SIG-M5 treated with dmso at 0.1 percent for 504 hours (cell line): ENCODE results near the gene APBA2.
"Not testable (repeated sequence)": the region's sequence is repeated elsewhere in the genome, so short reads cannot be mapped to it uniquely, and the experiment has no call there.

Experiments
- DNase-seq: peaks from one replicate; lab custom pipeline; 2025; ENCODE audit not compliant: unreplicated experiment; lab: John Stamatoyannopoulos, UW

Gene APBA2

DNA sequence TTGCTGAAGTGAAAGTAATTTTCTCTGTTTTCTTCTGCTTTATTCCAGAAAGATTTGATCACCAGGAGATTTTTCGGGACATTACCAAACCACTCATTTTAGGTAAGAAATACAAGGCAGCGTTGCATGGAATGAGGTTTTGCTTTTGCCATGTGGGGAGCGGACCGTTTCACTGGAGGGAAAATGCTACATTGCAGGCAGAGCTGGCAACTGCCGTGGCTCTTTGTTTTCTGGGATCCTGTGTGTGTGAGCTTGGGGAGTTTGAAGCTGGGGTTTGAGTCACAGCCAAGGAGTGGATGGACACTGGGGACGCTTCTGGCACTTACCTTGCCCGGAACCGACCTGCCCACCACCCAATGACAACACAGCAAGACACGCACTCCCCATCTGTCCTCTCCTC, 109.9 kb downstream of the APBA2 start:
- no peak for DNase-seq

DNA sequence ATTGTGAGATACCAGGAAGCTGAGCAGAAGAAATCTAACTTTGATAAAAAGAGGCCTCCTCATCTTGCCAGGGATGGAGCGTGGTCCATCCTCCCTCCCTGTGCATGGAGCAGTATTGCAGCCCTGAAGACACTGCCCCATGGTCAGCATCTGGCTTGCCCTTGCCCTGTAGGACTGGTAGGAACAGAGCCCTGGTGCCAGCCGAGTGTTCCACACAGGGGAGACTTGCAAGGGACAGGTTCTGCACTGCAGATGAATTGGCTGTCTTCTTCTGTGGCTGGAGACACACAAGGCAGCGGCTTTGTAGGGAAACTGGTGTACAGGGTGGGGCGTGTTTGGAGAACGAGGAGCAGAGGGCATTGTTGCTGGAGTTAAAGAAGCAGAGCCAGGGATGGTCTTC, 110.5 kb downstream of the APBA2 start:
- no peak for DNase-seq

DNA sequence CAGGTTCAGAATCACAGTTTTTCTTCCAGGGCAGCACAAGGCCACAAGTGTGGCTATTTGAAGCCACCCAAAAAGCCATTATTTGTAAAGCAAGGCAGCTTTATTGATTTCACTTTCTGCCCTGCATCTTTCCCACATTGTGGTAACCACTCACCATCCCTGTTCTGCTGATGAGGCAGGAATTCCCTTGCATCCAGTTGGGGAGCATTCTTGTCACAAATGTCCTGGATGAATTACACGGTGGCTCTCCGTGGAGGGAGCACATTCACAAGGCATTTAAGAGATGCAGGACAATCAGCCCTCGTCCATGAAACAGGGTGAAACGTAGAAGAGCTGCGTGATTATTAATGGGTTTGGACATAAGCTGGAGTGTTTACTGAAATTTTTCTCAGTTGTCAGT, 111.2 kb downstream of the APBA2 start:
- no peak for DNase-seq

DNA sequence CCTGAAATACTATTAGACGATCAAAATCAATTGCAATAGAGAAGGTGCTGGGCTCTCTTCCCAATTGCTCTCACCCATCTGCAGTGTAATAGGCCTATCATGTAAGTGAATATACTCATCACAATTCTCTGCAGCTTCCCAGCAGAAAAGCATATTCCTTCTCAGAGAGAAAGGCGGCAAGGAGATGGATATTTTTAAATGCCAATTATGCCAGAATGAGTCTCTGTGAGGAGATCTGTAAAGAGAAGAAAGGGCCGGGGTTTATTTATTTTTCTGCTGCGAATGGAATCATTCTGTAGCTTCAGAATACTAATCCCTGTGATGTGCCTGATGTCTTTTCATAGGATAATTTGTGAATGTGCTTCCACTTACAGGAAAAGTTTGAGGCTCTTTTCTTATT, 112.0 kb downstream of the APBA2 start:
- DNase-seq, result no peak

DNA sequence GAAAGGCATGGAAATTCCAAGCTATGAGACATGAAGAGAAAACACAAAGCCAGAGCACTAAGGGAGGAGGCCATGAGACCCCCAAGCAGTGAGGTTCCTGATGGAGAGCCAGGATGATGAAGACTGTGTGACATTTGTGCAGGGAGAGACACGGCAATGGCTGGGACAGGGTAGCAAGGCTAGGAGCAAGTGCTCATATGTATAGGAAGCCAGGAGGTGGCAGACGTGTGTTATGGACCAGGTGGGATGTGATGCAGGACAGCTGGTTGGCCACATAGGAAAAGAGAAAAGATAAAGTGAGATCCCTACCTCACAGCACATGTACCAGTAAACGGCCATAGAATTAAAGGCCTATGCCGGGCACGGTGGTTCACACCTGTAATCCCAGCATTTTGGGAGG, 112.7 kb downstream of the APBA2 start:
- DNase-seq, result no peak

DNA sequence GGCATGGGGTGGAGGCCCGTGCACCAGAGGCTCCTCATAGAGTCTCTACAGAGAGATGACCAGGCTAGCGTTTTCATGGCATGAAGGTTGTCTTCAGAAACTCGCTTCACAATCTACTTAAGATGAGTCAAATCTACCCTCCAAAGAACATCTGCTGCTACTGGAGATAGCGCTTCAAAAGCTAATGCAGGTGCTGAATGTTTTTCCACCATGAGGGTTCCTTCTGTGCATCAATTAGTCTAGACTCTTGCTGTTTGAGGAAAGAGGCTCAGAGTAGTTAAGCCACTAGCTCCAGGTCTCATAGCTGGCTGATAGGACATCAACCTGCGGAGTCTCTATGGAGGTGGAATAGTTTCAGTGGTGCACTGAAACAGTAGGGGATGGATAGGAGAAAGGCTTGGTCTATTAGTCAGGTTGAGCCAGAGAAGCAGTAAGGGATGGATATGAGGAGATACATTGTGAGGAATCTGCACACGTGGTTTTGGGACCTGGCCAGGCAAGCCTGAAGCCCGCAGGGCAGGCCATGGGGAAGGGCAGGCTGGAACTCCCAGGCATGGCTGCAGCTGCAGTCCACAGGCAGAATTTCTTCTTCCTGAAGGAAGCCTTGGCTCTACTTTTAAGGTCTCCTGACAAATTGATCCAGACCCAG, 117.5 kb downstream of the APBA2 start:
- DNase-seq, result no peak

DNA sequence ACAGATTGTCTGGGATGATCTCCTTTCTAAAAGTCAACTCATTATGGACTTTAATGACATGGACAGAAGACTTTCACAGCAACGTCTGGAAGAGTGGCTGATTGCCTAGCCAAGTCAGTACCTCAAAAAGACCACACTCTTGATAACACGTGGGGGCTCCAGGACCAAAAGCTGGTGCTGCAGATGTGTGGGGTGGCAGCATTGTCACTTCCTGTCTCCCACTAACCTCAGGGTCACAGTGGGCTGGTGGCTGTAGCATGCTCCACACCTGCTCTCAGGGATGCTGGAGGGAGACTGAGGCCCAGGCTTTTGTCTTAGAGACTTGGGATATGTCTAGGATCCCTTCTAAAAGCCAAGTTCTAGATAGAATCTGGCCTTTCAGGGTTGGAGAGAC, 118.1 kb downstream of the APBA2 start:
- DNase-seq, result no peak

DNA sequence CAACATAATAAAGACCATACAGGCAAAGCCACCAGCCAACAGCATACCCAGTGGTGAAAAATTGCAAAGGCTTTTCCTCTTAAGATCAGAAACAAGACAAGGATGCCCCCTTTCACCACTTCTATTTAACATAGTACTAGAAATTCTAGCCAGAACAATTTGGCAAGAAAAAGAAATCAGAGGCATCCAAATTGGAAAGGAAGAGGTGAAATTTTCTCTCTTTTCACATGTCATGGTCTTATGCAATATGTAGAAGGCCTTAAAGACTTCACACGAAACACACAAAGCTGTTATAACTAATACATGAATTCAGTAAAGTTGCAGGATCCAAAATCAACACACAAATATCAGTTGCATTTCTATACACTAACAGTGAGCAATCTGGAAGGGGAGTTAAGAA, 120.2 kb downstream of the APBA2 start:
- no peak for DNase-seq

DNA sequence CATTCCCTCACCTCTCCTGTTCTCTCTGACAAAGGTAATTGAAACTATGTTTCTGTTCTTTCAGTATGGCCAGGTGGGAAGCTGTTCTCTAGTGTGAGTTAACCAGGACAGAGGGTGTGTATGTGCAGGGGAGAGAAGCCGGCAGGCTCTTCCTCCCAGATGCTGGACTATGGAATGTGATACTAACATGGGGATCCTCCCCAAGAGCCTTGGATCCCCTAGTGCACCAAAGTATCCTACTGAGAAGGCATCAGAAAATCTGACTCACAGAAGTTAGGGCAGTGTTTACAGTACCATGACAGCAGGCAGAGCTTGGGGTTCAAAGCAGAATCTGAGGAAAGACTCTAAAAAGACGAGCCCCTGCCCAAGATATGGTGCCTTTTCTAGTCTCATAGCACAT, 123.1 kb downstream of the APBA2 start:
- no peak for DNase-seq

DNA sequence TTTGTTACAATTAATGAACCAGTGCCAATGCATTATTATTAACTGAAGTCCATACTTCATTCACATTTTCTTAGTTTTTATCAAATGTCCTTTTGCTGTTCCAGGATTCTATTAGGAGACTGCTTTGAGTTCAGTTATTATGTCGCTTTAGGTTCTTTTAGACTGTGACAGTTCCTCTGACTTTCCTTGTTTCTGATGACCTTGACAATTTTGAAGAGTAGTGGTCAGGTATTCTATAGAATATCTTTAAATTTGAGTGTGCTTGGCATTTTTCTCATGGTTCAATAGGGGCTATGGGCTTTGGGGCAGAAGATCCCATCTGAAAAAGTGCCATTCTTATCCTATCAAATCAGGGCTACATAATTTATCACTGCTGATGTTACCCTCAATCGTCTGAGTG, 126.3 kb downstream of the APBA2 start:
- no peak for DNase-seq

DNA sequence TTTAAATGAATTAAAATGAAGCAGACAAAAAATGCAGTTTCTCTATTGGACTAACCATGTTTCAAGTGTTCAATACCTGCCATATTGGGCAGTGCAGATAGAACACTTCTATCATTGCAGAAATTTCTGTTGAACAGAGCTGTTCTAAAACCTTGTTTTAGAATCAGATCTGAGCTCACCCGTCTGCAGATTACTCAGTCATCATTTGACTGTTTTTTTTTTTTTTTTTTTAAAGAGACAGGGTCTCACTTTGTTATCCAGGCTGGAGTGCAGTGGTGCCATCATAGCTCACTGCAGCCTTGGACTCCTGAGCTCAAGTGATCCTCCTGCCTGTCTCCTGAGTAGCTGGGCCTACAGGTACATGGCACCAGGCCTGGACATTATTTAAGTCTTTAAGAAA, 128.7 kb downstream of the APBA2 start:
- no peak for DNase-seq

DNA sequence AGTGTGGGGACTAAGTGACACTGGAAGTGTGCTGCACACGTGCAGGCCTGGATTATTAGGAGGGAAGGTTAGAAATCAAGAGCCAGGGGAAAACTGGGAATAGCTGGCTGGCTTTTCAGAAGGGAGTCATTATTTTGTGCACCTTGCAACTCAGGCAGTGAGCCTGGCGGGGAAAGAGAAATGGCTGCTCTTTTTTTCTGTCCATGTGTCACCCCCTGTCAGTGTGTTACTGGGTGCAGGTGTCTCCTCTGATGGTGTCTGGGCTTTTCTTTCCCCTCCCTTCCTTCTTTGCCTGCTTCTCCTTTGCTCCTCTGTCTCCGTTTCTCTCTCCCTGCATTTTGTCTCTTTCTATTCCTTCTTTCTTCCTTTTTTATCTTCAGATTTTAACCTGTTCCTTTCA, 130.7 kb downstream of the APBA2 start:
- DNase-seq, result no peak

DNA sequence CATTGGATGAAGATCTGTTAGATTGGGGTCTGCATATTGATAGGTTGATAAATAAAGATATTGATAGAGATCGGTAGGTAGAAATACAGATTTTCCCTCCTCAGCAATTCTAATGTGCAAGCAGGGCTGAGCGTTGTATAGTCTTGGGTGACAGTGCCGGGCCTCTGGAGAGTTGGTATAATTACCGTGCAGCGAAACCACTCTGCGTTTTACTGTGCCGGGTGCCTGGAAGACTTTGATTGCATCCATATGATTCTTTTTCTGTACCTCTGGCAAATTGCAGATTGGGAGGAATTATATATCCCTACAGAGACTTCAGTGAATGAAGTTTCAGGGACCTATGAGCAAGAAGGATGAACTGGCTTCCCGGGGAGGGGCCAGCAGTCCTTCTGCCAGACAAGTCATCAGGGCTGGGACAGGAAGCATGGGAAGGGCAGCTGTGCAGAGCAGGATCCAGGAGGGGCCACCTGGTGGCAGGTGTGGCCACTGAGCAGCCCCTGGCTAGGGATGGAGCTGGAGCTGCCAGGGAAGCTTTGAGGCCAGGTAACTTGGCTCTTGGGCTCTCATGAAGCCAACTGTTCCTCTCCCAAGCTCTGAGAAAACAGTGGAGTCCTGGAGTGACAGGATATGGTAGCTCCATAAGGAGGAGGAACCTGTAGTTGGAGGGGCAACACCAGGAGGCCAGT, 132.5 kb downstream of the APBA2 start:
- DNase-seq, result no peak

DNA sequence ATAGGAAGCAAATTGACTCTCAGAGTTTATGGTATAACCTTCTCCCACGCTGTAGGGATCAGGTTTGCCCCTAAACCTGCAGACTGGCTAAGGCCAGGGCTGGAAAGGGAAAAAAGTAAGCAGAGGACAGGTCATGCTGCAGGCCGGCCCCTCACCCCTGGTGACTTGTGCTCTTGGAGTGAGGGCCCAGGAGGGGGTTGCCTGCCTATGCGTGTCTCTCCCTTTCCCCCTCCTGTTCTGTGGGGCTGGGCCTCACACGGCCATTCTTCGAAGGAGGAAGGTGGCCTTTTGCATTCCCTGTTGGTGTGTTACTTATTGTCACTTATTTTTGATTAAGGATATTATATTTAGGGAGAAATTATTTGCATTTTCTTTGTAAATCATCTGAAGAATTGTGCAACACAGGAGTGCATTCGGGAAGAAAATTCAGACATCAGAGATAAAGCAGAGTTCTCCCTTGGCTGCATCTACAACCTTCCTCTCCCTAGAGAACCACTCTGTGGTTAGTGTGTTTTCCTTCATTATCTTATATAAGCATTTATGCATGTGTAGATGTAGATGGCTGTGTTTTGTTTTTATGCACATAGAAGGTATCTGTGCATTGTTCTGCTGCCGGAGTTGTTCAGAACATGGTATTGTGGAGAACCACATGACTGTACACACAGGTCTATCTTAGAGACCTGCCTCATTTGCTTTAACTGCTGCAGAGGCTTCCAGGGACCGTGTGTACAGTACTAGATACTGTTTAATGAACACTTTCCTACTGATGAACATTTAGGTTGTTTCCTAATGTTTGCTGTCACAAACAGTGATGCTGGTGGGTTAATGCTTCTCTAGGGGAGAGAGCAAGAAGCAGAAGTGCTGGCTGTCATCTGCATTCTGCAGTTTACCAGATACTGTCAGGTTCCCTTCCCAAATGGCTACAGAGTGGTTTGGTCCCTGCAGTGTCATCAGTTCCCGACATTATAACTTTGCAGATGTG, 133.5 kb downstream of the APBA2 start:
- no peak for DNase-seq

DNA sequence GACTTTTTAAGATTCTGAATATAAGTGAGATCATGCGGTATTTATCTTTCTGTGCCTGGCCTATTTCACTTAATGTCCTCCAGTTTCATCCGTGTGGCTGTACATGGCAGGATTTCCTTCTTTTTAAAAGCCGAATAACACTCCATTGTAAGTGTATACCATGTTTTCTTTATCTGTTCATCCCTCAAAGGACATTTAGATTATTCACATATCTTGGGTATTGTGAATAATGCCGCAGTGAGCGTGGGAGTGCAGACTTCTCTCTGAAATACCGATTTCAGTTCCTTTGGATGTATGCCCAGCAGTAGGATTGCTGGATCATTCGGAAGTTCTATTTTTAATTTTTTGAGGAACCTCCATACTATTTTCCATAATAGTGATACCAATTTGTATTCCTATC, 136.1 kb downstream of the APBA2 start:
- DNase-seq, result no peak

DNA sequence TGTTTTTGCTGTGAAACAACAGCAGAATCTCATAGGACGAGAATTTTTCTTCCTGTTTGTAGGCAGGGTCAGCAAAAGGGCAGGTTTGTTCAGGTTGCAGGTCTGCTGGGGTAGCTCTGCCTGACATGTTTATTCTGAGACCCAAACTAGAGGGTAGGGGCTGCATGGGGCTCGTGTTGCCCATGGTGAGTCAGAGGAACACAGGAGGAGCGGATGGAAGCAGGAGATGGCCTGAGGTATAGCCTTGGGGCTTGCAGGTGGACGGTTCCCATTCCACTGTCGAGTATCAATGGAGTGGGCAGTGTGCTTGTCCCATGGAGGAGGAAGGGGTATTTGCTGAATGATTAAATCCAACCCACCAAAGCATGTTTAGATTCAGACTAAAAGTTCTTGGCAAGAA, 138.9 kb downstream of the APBA2 start:
- no peak for DNase-seq

DNA sequence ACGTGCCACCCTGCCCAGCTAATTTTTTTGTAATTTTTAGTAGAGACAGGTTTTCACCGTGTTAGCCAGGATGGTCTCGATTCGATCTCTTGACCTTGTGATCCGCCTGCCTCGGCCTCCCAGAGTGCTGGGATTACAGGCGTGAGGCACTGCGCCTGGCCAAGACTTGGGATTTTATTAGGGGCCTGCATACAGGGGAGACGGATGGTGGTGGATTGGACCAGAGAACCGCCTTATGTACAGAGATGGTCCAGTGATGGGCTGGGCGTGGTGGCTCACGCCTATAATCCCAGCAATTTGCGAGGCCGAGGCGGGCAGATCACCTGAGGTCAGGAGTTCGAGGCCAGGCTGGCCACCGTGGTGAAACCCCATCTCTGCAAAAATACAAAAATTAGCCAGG, 139.6 kb downstream of the APBA2 start:
- not testable (repeated sequence) for DNase-seq

DNA sequence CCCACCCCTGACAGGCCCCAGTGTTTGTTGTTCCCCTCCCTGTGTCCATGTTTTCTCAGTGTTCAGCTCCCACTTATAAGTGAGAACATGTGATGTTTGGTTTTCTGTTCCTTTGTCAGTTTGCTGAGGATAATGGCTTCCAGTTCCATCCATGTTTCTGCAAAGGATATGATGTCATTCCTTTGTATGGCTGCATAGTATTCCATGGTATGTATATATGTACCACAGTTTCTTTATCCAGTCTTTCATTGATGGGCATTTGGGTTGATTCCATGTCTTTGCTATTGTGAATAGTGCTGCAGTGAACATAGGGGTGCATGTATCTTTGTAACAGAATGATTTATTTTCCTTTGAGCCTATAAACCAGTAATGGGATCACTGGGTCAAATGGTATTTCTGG, 142.4 kb downstream of the APBA2 start:
- not testable (repeated sequence) for DNase-seq

DNA sequence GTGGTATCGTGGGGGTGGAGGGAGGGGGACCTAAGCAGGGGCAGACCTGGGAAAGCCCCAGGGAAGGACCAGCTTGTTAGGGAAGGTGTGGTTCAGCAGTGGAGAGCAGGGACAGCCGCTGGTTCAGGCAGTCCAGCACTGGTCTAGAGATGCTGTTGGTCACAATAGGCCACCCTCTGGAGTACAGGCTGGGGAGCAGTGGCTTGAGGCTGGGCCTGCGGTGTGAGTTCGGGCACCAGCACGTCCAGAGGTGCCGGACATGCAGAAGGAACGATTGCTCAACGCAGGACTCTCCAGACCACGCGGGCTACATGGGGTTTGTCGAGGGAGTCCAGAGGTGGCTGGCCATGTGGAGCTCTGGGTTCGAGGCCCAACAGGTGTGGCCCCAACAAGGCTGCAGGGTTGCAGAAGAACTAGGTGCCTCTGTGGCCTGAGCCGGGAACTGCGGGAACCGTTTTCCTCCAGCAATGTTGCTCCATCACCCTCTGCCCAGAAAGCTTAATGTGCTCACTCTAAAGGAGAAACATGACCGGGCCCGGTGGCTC, 143.9 kb downstream of the APBA2 start:
- DNase-seq, result no peak

DNA sequence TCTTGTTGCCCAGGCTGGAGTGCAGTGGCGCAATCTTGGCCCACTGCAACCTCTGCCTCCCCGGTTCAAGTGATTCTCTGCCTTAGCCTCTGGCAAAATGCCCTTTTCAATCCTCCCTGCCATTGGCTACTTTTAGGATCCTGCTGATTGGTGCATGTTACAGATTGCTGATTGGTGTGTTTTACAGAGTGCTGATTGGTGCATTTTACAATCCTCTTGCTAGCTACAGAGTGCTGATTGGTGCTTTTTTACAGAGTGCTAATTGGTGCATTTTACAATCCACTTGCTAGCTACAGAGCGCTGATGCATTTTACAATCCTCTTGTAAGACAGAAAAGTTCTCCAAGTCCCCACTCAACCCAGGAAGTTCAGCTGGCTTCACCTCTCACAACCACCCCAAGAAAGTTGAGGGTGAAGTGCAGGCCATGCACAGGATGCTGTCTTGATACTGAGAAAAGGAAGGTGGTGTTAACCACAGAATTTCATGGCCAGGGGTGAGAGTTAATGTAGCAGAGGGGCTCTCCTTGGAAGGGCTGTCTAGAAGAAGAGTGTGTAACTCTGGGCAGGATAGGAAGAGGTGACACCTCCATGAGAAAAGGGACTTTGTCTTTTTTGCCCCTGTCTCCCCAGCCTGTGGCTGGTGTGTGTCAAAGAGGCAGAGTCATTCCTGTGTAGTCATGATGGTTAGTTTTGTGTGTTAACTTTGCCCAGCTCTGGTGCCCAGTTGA, 145.9 kb downstream of the APBA2 start:
- DNase-seq, result no peak

DNA sequence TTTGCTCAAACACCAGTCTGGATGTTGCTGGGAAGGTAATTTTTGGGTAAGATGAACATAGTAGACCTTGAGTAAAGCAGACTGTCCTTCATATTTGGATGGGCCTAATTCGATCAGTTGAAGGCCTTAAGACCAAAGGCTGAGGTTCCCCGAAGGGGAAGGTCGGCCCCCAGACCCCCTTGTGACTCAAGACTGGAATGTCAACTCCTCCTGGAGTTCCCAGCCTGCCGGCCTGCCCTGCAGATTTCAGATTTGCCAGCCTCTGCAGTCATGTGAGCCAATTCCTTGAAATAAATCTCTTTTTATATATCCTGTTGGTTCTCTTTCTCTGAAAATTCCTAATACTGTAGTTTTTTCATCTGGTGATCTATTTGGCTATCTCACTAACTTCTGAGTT, 146.5 kb downstream of the APBA2 start:
- no peak for DNase-seq
